ENCODE results near the gene PACSIN2.

DNA sequence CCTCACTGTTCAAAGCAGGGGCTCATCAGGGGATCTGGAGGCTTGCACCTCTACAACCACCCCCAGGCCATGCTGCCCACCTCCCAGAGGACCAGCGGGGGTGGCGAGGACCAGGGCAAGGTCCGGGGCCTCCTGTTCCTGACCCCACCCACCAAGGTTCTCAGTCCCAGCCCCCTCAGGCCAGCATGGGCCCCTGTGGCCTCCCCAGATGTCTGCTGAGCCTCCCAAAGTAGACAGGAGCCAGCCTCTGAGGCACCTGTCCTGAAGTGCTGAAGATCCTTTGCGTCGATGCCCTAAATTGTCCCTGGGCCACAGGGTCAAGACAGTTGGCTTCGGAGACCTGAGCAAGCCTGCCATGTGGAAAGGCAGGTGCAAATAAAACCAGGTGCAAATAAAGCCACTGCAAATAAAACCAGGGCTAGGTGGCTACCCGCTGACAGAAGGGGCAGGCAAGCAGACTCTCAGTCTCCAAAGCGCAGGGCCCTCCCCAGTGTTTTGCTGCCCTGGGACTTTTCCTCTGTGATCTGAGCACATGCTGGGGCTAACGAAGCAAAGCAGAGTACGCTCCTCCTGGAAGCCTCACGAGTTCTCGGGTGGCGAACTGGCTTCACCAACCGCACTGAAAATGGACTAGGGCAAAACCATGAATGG is 135.5 kb downstream of the PACSIN2 start:
- TF ChIP-seq, protein P1, sequence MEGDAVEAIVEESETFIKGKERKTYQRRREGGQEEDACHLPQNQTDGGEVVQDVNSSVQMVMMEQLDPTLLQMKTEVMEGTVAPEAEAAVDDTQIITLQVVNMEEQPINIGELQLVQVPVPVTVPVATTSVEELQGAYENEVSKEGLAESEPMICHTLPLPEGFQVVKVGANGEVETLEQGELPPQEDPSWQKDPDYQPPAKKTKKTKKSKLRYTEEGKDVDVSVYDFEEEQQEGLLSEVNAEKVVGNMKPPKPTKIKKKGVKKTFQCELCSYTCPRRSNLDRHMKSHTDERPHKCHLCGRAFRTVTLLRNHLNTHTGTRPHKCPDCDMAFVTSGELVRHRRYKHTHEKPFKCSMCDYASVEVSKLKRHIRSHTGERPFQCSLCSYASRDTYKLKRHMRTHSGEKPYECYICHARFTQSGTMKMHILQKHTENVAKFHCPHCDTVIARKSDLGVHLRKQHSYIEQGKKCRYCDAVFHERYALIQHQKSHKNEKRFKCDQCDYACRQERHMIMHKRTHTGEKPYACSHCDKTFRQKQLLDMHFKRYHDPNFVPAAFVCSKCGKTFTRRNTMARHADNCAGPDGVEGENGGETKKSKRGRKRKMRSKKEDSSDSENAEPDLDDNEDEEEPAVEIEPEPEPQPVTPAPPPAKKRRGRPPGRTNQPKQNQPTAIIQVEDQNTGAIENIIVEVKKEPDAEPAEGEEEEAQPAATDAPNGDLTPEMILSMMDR (IDR thresholded peaks at IDR 0.05): no peak
- TF ChIP-seq POLR2AphosphoS5 (IDR thresholded peaks at IDR 0.05) (no peak), POLR2A (IDR thresholded peaks at IDR 0.05) (no peak)

Data from breast epithelium (tissue), 3 donors.